Effector CD4-positive, alpha-beta T cell (primary cell): Measurements from ENCODE around the gene ADARB2.

Experiments
- DNase-seq: peaks from one replicate; pipeline ENCODE4 v3.0.0-alpha.2; 2020

ADARB2 gene

DNA sequence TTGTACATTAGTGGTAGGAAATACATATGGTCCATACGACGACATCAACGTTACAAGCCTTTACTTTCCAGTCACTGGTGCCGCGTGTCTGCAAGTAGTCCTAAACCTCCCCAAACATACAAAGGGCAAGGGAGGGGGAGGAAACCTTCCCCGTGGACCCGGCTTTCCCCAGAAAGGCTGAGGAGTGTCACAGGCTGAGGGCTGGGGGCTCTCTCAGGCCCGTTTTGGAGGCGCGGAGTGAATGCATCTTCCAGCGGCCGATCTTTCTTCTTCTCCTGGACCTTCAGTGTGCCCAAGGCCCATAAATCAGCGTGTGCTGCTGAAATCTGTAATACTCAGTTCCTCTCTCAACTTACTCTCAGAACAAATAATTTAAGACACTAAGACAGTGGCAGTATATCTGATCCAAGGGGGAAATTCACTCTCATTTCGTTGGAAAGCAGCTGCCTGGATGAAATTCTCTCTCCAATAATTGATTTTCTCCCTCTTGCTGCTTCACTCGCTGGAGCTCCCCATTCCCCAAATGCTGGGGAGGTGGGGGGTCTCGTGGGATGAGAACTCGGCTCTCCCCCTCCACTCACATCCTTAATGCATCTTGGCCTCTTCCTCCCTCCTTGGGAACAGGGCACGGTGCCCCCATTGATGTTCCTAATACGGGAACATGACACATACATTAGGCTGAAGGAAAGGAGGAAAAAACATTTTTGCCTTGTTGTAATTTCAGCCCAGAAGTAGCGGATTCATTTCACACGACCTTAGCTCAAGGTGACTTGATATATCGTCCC is 126.1 kb downstream of the ADARB2 start:
- no peak for DNase-seq

GRCh38 chr10:1609648-1609970 is 127.7 kb downstream of the ADARB2 start:
- no peak for DNase-seq

DNA sequence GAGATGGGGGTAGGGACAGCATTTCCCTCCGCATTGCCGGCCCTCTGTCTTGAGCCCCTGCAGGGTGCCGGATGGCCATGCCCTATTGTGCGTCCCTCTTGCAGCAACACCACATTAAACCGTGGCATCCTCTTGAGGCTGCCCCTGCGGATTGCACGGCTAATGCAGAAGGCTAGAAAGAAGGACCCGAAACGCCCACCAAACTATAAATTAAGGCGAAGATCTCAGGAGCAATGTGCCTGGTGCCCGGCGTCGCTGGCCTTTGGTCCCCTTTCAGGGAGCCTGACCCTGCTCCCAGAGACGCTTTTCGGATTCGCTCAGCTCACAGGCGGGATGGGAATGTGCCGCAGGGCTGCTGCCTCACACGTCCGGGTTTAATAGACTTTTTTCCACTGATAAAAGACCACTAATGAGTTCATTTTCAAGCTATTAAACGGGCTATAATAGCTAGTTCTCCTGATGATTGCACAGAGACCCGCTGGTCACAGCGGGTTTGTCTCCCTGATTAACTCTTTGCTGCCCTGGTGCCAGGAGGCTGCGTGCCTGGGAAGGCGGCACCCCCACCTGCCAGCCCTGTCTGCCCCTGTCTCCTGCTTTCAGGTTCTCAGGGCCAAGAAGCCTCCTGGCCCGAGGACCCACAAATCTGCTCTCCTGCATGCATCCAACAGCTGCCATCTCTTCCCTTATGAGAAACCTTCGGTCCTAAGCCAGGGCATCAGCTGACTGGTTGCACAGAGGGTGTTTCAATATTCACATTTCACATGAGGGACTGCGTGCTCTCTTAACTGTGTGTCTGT is 128.3 kb downstream of the ADARB2 start:
- no peak for DNase-seq

DNA sequence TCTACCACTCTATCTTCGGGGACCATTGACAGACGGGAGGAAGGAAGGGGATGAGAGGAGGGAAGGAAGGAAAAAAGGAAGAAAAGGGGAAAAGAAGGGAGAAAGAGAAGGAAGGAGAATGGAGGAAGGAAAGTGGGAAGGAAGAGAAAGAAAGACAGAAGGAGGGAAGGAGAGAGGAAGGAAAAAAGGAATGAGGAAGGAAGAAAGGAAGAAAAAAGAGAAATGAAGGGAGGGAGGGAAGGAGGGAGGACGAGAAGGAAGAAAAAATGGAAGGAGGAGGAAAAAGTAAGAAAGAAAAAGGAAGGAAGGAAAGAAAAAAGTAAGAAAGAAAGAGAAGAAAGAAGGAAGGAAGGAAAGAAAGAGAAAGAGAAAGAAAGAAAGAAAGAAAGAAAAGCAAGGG is 128.9 kb downstream of the ADARB2 start:
- DNase-seq, result no peak

DNA sequence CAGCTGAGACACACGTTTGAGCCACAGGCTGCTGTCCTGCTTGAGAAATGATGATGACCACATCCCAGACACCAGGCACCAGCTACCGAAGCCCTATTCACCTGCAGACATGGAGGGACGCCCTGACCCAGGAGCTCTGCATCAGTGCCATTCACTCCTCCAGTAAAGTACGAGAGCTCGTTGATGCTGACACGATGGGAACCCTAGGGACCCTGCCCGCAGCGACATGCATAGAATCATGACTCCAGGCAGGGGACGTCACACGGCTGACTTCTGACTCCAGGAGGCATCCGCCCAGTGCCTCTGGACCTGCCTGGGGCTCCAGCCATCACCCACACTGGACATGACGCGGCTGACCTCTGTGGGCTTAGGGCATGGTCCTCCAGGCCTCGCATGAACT is 129.9 kb downstream of the ADARB2 start:
- DNase-seq, result no peak

DNA sequence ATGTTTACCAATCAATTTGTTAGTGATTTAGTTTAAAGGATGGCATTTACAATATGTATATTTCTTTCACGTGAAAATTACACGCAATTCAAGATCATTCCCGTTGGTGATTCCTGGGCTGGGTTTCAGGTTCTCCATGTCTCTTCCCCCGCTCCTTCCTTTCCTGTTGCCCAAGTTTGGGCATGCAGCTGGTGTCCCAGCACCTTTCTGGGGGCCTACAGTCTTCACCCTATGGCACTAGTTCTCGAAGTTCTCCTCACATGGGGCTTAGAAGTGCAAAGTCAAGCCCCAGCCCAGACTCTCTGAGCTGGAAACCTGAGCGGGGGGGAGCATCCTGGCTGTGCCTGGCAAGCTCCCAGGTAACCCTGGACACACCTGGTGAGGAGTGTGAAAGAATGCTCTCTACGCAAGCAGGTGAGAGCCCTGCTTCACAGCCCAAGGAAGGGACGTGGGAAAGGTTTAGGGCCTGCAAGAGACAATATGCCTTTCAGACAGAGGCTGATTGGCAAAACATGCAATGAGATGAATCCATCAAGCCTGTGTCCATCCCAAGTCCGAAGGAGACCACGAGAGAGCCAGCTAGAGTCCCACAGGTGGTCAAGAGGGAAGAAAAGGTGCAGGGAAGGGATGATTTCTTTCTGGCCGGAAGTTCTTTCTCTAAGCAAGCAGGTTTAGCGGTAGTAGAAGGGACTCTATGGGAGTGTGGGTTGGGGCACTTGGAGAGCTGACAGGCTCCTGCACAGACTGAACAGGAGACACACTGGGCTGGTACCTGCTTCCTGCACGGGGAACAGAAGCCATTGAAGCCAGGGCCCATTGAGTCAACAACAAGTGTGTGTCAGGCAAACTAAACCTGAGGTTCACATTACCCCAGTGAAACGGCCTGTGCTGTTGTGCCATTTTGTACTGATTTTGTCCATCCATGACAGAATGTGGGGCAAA is 131.1 kb downstream of the ADARB2 start:
- no peak for DNase-seq

DNA sequence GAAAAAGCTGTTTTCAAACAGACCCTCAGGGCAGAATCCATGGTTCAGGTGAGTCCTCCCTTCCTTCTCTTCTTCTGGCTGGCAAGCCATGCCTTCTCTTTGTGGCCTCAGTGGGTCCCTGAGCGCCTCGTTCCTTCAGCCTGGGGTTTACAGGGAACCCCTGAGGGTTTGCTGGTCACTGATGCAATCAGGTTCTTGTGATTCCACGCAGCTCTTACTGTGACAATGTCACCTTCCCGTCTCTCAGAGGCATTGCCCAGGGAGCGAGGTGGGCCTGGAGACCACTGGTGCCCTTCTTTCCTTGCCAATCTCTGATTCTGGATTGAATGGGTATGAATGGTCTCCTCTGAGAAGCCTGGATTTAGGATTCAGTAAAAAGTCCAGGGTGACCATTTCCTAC is 132.2 kb downstream of the ADARB2 start:
- no peak for DNase-seq

- DNase-seq, result no peak
These were observed 133.1 kb downstream of the ADARB2 start for GRCh38 chr10:1604246-1604645.

DNA sequence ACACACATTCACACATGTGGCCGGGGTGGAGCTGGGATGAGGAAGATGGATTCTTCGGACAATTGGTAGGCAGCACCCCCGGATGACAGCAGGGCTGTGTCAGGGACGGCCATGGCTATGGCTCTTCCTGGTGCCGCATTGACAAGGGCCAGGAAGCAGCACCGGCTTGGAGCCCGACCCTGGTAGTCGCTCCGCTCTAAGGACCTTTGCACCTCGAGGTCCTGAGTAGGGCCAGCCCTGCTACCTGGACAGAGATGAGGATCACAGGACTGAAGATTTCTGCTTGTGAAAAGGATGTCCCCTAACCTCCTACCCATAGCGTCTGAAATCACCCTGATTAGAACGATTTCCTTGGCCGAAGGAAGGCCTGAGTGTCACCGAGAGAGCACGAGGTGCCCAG is 134.1 kb downstream of the ADARB2 start:
- no peak for DNase-seq

- DNase-seq, result no peak
These were observed 135.3 kb downstream of the ADARB2 start for GRCh38 chr10:1602037-1602484.

GRCh38 chr10:1601406-1601805 is 135.9 kb downstream of the ADARB2 start:
- no peak for DNase-seq

DNA sequence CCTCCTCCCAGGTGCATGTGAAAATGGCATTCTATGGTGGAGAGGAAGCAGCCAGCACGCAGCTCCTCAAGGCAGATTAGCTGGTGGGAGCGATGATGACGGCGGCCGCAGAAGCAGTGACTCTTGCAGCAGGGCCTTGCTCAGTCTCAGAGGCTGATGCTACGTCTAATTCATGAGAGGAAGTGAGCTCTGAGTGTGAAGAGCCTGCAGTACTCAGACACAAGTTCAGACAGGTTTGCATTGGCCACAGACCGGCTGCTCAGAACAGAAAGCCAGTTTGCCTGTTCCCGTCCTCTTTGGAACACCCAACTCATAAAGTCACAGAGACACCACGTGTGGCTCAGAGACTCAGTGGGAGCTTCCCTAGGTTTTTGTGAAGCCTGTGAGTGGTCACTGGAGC is 136.5 kb downstream of the ADARB2 start:
- DNase-seq, result no peak

DNA sequence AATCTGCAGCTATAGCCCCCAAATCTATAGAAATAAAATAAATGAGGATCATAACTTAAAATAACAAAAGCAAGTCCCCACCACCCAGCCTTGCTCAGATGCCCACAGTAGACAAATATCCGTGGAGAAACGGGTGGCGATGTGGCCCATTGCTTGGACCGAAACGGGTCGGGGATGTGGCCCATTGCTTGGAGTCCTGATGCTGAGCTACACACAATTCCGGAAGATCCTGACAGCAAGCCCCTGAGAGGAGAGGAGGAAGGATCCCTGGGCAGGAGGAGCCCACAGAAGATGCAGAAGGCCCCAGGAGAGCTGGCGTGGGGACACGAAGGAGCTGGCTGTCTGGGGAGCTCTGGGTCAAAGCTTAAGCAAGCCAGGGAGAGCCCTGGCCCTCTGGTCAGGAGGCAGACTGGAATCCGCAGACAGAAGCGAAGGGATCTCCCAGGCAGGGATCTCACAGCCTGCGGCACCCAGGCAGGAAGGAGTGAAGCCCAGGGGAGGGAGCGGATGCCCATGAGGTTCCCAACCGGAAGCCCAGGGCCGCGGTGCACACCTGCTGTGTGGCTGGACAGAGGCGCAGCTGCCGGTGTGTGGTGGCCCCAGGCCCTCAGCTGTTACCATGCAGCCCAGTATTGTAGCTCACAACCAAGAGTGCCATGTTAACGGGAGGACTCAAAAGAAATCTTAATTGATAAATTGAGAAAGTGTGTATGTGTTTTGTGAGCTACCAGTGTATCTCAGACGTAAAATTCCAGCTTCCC is 138.8 kb downstream of the ADARB2 start:
- DNase-seq, result no peak

- DNase-seq, result no peak
These were observed 139.8 kb downstream of the ADARB2 start for GRCh38 chr10:1597370-1598146.

GRCh38 chr10:1596482-1597099 is 140.7 kb downstream of the ADARB2 start:
- DNase-seq, result no peak

DNA sequence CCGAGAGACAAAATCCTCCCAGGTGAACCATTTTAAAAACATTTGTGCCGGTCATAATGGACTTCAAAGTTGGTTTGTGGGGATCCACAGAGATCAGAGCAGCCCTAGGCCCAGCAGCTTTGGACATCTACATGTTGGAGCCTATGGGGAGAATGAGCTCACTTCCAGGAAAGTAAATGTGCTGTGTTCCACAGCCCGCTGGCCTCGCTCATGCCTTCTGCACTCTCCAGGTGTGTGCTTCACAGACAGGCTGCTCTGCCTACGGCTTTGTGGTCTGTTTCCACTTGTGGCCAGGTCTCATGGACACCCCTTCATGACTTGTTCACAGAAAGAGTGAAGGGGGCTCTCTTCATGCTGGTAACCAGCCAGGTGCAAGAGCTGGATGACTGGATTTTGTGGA is 141.6 kb downstream of the ADARB2 start:
- DNase-seq, result no peak

- no peak for DNase-seq
These were observed 142.1 kb downstream of the ADARB2 start for GRCh38 chr10:1595242-1595600.

DNA sequence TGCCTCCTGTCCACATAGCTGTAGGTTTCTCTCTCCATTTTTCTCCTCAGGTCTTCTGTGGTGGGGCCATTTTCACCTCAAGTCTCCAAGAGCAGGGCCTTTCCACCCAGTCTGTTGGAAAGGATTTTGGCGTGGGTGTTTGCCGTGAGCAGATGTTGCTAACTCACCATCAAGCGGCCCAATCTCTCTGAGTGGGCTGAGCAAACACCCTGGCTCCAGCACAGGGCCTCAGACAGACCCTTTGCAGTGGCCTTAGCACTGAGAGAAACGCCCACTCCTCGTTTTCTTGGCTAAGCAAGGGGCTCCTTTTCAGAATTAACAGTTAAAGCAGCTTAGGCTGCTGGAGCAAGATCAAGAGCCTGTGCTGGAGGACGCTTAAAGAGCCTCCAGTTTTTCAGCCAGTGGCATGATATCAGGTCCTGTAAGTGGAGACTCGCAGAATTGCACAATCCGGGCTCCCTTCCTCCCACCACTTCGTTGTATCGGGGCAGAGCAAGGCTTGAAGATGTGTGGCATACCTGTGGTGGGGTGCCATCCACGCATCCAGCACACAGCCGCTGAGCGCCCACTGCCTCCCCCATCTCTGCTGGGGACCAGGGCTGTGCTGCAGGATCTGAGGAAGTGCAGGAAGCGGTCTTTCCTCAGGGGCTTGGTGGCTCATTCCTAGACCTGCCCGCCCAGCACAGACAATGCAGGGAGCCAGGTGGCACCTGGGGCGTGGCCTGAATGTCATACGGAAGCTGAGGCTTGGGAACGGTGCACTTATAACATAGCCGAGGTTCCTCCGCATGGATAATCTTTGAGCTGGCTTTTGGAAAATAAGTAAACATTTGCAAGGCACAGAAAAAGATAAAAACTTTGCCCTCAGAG is 142.7 kb downstream of the ADARB2 start:
- DNase-seq, result no peak

- DNase-seq, result no peak
These were observed 145.6 kb downstream of the ADARB2 start for GRCh38 chr10:1591742-1592141.

GRCh38 chr10:1591045-1591444 is 146.3 kb downstream of the ADARB2 start:
- DNase-seq, result no peak
